Mononuclear cell (primary cell): ENCODE results near the gene FLAD1. TPM values are rescaled to one million over a fixed set of nuclear protein-coding genes. Genes with fewer than 3 reads are reported as not detected.
A peak's percentile ranks its signal among the peaks of the same experiment; 100 is the strongest.

Source experiments
- H3K27me3 ChIP-seq: 2 replicates; pipeline ENCODE4 v1.6.0; 2011; ENCODE audit warnings: low read length, control low read depth; ENCODE audit not compliant: insufficient read depth
- H3K4me1 ChIP-seq: 2 replicates; pipeline ENCODE4 v1.5.1; 2011; ENCODE audit warnings: mild to moderate bottlenecking, low read length, control low read depth; ENCODE audit not compliant: insufficient read depth
- H3K4me3 ChIP-seq: 2 replicates; pipeline ENCODE4 v1.5.1; 2011; ENCODE audit warnings: mild to moderate bottlenecking, low read length, moderate library complexity
- H3K9me3 ChIP-seq: 2 replicates; pipeline ENCODE4 v1.5.1; 2011; ENCODE audit warnings: low read depth, mild to moderate bottlenecking, control low read depth, low read length
- total RNA-seq: library from RNA; depleted of rRNA; stranded (reverse); fragments of >200 nt; gene quantifications from one replicate; pipeline ENCODE4 v1.2.3, GENCODE V29; 2012

FLAD1 gene
- total RNA-seq, 1 donor, result 11.3 TPM

DNA sequence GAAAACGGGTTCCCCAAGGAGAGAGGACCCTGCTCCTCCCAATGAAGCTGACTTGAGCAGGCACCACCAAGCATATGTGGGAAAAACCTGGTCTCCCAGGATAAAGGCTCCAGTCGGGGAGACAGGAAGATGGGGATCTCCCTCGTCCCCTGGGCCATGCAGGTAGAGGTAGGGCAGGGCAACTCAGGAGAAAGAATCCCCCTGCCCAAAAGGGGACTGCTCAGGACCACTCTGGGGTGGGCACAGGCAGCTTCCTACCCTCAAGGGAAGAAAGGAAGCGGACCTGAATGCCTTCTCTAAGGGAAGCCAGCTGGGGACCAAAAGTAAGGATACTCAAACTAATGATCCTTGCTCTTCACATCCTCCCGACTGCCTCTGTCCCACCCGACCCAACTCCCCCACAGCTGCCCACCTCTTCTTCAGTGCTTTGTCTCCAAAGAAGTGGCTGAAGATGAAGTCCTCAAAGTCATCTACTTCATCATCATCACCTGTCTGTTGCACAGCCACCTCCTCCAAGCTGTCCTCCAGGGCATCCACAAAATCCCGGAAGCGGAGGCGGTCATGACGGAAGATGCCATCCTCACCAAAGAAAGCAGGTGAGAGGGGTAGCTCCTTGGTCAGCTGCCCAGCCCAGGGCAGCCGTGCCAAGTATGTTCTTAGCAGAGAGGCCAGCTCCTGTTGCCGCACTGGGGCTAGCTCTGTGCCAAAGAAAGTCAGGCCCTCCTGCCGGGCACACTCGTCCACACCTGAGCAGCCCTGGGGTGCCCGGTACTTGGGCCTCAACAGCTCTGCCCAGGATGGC is 37.8 kb upstream of the FLAD1 start:
- Histone ChIP-seq H3K4me1 (peaks cover 50% of the 10 kb centered on the region), H3K9me3 (no peaks in the 10 kb centered on the region), H3K4me3 (no peak overlapping the region), H3K27me3 (no peaks in the 10 kb centered on the region)

DNA sequence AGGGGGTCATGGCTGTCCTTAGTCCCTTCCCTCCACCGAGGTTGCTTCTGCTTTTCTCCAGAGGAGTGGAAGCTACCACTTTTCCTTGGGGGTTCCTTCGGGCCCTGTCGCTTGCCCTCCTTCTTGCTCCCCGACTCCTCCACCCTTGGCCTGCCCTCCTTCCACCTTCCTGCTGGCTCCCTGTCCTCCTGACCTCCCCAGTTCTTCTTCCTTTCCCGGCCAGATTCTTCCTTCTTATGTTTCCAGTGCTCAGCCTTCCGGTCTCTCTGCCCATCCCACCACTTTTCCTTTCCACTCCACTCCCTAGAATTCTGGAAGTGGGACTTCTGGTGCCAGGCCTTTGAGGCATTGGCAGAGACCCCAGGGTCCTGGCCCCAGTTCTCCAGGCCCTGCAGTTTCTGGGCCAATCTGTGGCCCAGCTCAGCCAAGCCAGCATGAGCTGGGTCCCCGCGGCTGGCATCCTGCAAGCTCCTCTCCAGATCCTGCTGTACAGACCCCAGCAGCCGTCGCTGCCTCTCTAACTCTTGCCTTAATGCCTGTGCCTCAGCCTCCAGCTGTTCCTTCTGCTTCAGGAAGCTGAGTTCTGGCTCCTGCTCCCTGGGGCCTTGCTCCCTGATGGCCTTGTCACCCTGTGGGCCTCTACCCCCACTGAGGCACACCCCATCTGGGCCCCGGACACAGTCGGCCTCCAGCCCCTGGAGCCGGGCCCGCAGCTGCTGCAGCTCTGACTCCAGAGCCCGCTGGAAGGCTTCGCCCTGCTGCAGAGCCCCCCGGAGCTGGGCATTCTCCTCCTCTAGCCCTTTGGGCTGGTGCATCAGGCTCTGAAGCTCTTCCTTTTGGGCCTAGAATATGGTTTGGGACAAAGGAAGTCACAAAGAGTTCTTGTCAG is 36.9 kb upstream of the FLAD1 start:
- Histone ChIP-seq H3K4me1 (peaks cover 50% of the 10 kb centered on the region), H3K4me3 (no peak overlapping the region), H3K27me3 (no peaks in the 10 kb centered on the region), H3K9me3 (no peaks in the 10 kb centered on the region)

DNA sequence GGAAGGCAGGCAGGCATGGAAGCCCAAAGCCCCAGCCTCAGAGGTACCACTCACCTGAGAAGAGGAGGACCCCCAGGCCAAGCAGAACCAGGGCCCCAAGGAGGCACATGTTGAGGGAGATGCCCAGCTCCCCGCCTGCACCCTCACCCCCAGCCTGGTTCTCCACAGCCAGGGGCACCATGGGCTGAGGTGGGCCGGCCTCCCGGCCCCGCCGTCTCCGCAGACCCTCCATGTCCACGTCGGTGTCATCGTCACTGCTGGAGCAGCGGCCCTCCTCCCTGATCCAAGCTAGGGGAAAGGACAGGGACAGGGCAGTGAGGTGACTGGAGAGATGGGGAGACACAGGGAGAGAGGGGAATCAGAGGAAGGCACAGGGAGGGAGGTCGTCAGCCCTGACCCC is 35.1 kb upstream of the FLAD1 start:
- H3K4me1 ChIP-seq, result peaks cover 50% of the 10 kb centered on the region
- H3K27me3 ChIP-seq, result no peaks in the 10 kb centered on the region
- H3K9me3 ChIP-seq, result no peaks in the 10 kb centered on the region
- H3K4me3 ChIP-seq, result no peak overlapping the region

DNA sequence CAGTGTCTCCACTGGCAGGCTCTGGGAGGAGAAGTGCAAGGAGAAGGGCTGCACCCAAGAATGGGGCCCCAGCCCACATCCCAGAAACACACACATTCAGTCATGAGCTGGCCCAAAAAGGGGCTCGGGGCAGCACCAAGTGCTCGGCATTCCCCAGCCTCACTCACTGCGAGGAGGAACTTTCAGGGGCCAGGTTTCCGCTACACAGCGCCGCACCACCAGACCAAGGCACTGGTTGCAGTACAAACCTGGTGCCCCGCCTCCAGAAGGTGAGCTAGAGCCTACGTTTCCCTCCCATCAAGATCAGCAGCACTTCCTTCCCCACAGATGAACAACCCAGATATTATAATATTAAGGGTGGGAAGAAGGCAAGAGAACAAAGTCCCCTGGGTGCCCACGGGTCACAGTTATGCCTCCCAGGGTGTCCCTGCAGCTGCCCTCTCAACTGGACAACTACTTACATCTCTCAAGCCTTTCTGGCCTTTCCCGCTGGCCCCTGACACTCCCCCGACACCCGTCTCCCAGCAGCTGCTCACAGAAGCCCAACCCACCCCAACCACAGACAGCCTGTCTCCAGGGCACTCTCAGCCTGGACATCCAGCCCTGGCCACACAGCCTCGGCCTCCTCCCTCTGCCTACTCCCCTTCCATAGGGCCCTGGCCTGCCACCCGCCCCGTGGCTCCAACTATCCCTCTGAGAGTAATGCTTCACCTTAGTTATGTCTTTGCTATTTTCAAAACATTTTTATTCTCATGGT is 31.1 kb upstream of the FLAD1 start:
- Histone ChIP-seq H3K9me3 (no peaks in the 10 kb centered on the region), H3K27me3 (no peaks in the 10 kb centered on the region), H3K4me3 (no peak overlapping the region), H3K4me1 (peaks cover 65% of the 10 kb centered on the region)

DNA sequence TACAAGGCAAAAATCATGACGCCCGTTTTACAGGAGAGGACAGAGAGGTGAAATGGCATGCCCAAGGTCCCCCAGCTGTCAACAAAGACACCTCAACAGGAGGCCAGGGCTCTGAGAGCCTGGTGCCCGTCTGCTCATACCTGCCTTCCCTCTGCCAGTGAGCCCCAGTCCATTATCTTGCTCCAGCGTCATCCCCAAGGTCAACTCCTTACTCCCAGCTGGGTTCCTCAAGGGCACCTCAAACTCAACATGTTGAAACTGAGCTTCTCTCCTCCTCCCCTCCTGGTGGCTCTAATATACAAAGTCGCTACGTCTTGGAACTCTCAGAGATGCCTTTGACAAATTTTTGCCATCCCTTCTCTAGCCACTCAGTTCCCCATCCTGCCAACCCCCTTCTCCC is 30.5 kb upstream of the FLAD1 start:
- Histone ChIP-seq H3K27me3 (no peaks in the 10 kb centered on the region), H3K9me3 (no peaks in the 10 kb centered on the region), H3K4me1 (peaks cover 66% of the 10 kb centered on the region), H3K4me3 (no peak overlapping the region)

DNA sequence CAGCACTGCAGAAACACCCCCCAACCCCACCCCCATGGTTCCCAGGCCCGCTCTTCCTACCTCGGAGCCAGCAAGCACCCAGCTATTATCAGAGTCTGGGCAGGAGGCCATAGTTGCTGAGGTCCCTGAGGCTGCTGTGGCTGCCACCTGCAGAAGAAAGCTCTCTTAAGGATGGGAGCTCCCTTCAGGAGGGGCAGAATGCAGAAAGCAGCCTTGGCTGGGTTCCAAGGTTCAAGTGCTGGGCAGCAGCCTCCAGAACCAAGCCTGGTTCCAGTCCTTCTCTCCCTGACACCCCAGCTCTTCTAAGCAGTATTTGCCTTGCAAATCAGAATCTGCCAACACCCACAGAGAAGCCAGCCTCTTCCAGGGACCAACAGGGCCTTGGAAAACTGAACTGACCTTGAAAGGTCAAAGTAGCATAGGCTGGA is 29.5 kb upstream of the FLAD1 start:
- Histone ChIP-seq H3K4me3 (no peak overlapping the region), H3K9me3 (no peaks in the 10 kb centered on the region), H3K4me1 (peaks cover 70% of the 10 kb centered on the region), H3K27me3 (no peaks in the 10 kb centered on the region)

DNA sequence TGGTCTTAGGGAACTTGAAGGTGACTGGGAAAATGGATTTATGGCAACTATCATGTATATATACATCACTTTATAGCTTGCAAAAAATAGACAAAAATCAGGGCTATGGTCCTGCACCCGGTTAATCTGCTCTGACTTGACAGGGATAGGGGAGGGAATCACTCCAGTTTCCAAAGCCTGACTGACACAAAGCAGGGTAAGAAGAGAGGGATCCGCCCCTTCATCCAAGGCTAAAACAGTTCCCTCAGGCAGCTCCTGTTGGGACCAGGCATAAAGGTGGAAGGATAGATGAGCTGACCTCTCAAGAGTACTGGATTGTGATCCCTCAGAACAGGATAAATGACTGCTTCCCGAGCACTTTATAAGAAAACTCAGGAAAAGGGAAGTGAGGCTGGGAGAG is 28.6 kb upstream of the FLAD1 start:
- Histone ChIP-seq H3K4me3 (peak overlapping the region; percentile 78), H3K4me1 (peaks cover 71% of the 10 kb centered on the region), H3K27me3 (no peaks in the 10 kb centered on the region), H3K9me3 (no peaks in the 10 kb centered on the region)

DNA sequence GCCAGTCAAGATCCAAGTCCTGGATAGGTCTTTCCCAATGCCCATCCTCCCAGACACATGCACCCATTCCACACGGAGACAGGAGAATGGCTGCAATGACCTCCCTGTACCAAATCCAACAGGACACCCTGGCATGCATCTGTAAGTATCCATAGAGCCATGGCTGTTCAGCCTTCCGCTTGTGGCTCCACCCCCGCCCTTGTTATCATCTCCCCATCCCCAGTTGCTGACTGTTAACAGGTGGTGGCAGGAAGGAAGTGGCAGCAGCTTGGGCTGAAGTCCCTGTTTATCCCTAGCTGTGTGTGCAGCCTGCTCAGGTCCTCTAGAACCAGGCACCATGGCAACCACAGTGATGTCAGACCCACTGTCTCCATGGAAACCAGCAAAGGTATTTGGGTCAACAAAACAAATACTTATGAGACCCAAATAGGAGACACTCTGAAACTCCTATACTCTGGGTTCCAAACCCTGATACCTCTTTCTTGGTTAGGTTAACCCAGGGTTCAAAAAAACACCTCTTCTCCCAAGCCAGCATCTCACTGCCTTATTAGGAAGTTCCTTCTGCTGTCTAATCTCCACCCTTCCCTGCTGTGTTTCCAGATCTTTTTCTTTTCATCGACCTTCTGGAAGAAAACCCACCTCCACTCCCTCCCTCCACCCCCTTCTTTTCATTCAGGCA is 28.0 kb upstream of the FLAD1 start:
- Histone ChIP-seq H3K27me3 (no peaks in the 10 kb centered on the region), H3K4me1 (peaks cover 77% of the 10 kb centered on the region), H3K9me3 (no peaks in the 10 kb centered on the region), H3K4me3 (peak overlapping the region; percentile 78)

DNA sequence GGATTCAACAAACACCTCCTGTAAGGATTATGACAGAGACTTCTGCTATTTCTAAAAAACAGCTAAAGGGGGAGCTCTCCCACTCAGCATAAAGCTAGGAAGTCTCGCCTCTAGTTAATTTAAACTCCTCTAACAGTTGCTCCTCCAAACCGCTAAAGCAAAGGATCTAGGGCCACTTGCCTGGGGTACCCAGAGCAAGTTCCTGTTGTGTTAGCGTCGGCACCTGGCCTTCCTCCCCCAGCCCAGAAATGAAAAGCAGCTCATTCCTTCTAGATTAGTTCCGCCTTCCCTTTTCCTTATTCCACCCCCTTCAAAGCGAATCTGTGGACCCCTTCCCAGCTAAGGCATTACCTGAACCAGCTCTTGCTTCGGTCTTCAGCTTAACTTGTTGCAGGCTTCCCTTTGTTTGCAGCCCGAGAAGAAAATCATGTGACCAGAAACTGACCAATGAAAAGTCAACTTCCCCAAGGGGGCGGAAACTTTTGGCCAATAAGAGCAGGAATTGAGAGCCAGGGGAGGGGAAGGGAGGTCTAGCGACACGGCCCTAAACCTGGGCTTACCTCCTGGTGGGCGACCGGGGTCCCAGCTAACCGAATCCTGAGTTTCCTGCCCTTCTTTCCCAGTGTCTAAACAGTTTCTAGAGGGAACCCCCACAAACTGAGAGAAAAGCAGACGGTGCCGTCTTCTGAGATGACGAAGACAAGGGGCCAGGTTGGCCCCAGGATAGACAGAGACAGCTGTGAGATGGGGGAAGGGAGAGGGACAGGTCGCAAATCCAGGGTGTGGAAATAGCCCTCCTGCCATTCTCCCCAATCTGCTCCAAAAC is 27.2 kb upstream of the FLAD1 start, which contains the start of gene PBXIP1:
TSS of gene PBXIP1 (minus strand) at position 382 of the 826 bp plus-strand sequence. CDS start 2,378 bp downstream, outside the sequence.
- Histone ChIP-seq H3K9me3 (no peaks in the 10 kb centered on the region), H3K4me1 (peaks cover 77% of the 10 kb centered on the region), H3K4me3 (peak within 1 kb of the TSS; percentile 78), H3K27me3 (no peaks in the 10 kb centered on the region)

DNA sequence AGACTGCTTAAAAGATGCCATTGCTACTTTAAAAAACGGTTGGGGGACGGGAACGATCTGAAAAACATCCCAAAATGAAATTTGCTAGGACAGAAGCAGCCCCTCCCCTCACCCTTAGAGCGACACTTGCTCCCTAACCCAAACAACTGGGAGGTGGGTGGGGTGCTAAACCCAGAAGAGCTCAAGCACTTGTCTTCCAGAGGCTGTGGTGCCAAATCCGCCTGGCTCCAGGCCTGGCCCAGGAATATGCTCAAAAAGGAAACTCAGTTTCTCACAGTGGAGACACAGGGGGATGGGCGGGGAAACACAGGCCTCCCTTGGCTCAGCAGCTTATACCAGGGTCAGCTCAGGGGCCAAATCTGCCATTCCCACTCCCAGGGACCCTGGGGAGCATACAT is 26.6 kb upstream of the FLAD1 start:
- peak overlapping the region; percentile 78 for H3K4me3 ChIP-seq
- H3K4me1 ChIP-seq, result peaks cover 74% of the 10 kb centered on the region
- H3K9me3 ChIP-seq, result no peaks in the 10 kb centered on the region
- H3K27me3 ChIP-seq, result no peaks in the 10 kb centered on the region

DNA sequence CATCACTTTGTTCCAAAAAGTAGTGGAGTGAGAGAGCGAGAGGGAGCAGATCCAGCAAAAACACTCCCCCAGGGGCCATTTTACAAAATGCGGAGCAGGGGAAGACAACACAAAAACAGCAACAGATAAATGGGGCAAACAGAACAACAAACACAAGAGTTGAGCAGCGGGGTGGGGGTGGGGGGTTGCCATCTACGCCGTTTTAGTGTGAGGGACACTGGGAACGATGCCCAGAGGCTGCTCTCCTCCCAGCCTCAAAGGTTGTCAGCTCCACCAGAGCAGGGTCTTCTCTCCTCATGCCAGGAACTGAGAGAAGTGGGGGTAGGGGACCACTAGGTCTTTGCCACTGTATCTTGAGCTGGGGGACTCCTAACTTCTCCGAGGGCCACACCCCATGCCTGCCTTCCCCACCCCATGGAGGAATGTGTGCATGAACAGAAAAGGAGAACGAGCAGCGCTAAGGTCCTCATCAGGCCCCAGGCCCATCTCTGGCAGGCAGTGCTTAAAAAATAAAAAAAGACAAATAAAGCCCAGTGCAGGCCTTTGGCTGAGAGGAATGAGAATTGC is 26.0 kb upstream of the FLAD1 start:
- H3K9me3 ChIP-seq, result no peaks in the 10 kb centered on the region
- H3K4me1 ChIP-seq, result peaks cover 70% of the 10 kb centered on the region
- no peak overlapping the region for H3K4me3 ChIP-seq
- H3K27me3 ChIP-seq, result no peaks in the 10 kb centered on the region

DNA sequence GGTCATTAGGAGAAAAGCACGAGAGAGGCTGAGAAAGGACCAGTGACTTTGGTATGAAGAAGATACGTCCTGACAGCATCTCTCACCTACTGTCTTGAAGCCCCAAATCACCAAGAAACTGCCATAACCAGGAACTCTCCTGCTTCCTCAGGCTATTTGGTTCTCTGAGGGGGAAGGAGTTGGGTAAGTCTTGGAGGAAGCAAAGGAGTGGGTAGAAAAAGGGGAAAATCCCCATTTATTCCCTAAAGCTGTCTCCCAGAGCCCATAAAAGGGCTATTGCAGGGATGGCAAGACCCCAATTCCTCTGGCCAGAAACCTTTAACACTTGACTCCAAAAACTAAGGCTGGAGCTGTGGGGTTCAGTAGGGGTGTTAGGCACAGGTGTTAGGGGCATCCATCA is 25.1 kb upstream of the FLAD1 start:
- no peaks in the 10 kb centered on the region for H3K27me3 ChIP-seq
- H3K4me1 ChIP-seq, result peaks cover 70% of the 10 kb centered on the region
- H3K4me3 ChIP-seq, result no peak overlapping the region
- H3K9me3 ChIP-seq, result no peaks in the 10 kb centered on the region

DNA sequence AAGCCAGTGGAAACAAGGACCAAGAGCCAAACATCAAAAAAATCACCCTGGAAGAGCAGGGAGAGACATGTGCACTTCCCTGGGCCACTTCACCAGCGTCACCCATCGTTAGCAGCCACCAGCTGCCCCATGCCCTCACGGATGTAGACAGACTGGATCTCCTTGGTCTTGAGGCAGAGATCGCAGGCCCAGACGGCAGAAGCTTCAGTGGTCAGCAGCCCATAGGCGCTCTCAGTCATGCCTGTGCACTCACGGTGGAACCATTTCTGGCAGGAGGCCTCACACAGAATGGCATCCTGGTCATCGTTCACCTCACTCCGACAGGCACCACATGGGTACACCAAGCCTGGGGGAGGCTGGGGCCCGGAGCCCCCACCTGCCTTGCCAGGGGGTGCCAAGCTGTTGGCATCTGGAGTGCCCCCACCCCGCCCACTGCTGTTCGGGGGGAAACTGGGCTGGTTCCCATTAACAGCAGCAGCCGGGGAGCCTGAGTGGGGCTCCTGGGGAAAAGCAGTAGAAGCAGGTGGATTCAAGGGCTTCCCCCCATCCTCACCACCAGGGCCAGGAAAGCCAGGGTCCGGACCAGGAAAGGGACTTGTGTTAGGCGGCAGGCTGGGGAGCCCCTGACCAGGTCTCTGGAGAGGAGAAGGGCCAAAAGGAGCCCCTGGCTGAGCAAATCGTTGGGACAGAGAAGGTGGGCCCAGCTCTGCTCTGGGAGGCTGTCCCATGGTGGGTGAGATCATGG is 24.3 kb upstream of the FLAD1 start:
- Histone ChIP-seq H3K4me1 (peaks cover 70% of the 10 kb centered on the region), H3K27me3 (no peaks in the 10 kb centered on the region), H3K4me3 (no peak overlapping the region), H3K9me3 (no peaks in the 10 kb centered on the region)
